ENCODE data around the gene ZNF536. TPM values are rescaled to one million over a fixed set of nuclear protein-coding genes. Genes with fewer than 3 reads are reported as not detected.

Gene ZNF536
- total RNA-seq, 4 donors from 2014 or later = 0.51 to 1.0 (median 0.77) TPM

- WGBS, 2 donors = 52 to 55% methylated on average over 6 of the region's 6 CpGs
- DNase-seq (ENCODE audit: low spot score in 2 of 2) = no peak
- intact Hi-C loops (cut with DNase I; ENCODE audit: low total_unique reads) = no loop called here
- TF ChIP-seq POLR2A (IDR thresholded peaks at IDR 0.05) = no peak
- TF ChIP-seq, protein P1, sequence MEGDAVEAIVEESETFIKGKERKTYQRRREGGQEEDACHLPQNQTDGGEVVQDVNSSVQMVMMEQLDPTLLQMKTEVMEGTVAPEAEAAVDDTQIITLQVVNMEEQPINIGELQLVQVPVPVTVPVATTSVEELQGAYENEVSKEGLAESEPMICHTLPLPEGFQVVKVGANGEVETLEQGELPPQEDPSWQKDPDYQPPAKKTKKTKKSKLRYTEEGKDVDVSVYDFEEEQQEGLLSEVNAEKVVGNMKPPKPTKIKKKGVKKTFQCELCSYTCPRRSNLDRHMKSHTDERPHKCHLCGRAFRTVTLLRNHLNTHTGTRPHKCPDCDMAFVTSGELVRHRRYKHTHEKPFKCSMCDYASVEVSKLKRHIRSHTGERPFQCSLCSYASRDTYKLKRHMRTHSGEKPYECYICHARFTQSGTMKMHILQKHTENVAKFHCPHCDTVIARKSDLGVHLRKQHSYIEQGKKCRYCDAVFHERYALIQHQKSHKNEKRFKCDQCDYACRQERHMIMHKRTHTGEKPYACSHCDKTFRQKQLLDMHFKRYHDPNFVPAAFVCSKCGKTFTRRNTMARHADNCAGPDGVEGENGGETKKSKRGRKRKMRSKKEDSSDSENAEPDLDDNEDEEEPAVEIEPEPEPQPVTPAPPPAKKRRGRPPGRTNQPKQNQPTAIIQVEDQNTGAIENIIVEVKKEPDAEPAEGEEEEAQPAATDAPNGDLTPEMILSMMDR (IDR thresholded peaks at IDR 0.05) = no peak
- H3K4me3 ChIP-seq (ENCODE audit: low read depth, poor library complexity, severe bottlenecking) = no peak overlapping the region
These were observed 140.9 kb downstream of the ZNF536 start for GRCh38 chr19:30513082-30513411.

DNA sequence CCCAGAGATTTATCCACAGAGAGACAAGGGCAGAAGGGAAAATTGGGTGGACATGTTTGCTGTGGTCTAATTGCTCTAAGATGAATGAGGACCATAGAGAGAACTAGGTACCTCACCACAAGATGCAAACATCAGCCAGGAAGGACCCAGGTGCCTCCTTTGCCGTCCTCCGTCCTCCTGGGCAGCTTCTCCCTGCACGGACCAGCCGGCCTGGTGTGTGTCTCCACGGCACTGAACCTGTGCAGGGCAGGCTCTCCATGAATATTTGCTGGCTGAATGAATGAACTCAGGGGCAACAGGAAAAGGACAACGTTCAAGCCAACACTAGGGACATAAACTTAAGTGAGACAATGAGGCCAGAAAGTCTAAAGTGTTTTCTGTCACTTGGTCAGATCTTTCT, 143.9 kb downstream of the ZNF536 start:
- intact Hi-C loops (cut with DNase I; ENCODE audit: low total_unique reads) = no loop called here
- WGBS, 2 donors = 90 to 93% methylated on average over 6 of the region's 6 CpGs

DNA sequence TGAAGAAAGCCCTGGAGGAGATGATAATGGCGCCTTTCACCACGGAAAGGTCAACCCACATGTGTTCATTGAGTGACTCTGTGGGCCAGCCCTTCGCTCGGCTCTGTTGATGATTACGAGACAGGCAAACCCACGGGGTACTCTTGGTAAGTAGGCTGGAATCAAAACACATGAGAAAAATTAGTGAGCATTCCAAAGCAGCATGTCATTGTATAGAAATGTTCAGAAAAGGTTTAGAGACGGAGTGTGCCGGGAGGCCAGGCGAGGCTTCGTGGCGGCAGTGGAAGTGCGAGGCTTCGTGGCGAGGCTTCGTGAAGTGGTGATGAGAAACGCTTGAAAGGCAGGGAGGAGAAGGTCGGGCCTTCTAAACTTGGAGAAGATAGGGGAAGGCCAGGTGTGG, 144.3 kb downstream of the ZNF536 start:
- DNase-seq (ENCODE audit: low spot score in 2 of 2) = peak in 1 of 2 donors; percentile 70
- intact Hi-C loops (cut with DNase I; ENCODE audit: low total_unique reads) = no loop called here
- TF ChIP-seq, protein P1 (IDR thresholded peaks at IDR 0.05) = no peak
- TF ChIP-seq POLR2A (IDR thresholded peaks at IDR 0.05) = no peak
- 86 to 91% methylated on average over 17 of the region's 17 CpGs for WGBS, 2 donors
- no peak overlapping the region for H3K4me3 ChIP-seq (ENCODE audit: low read depth, poor library complexity, severe bottlenecking)

More for the DNA sequence above, 143.9 kb downstream of the ZNF536 start:
- H3K4me3 ChIP-seq (ENCODE audit: low read depth, poor library complexity, severe bottlenecking) = no peak overlapping the region
- TF ChIP-seq, protein P1 (IDR thresholded peaks at IDR 0.05) = no peak
- TF ChIP-seq POLR2A (IDR thresholded peaks at IDR 0.05) = no peak
- peak in 1 of 2 donors; percentile 54 for DNase-seq (ENCODE audit: low spot score in 2 of 2)

DNA sequence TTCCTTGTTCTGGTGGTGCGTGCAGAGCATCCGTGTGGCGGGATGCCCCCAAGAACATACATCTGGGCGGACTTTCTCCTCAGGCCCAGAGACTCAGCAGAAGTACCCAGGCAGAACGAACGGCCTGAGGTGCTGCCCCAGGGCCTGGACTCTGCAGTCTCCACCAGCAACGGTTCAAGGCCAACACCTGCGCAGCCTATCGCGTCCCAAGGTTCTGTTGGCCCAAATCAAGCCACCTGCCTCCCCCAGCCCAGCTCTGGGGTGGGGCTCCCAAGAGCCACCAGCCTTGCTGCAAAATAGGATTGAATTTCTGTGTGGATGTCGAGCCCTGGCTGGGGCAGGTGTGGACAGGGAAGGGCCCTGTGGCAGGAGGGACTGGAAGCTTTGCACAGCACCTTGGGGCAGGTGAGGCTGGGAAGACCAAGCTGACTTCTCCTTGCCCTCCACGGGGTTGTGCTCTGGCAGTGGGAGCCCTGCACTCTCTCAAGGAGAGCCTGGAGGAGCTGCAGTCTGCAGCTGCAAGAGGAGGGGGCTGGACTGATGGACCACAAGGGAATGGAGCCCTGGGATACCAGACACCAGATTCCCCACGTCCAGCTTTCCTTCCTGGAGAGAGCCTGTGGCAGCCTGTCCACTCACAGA, 146.9 kb downstream of the ZNF536 start:
- peak in 1 of 2 donors; percentile 68 for DNase-seq (ENCODE audit: low spot score in 2 of 2)
- no peak for TF ChIP-seq POLR2A (IDR thresholded peaks at IDR 0.05)
- TF ChIP-seq, protein P1 (IDR thresholded peaks at IDR 0.05) = no peak
- intact Hi-C loops (cut with DNase I; ENCODE audit: low total_unique reads) = no loop called here
- WGBS, 2 donors = 78 to 83% methylated on average over 12 to 13 of the region's 13 CpGs
- no peak overlapping the region for H3K4me3 ChIP-seq (ENCODE audit: low read depth, poor library complexity, severe bottlenecking)

DNA sequence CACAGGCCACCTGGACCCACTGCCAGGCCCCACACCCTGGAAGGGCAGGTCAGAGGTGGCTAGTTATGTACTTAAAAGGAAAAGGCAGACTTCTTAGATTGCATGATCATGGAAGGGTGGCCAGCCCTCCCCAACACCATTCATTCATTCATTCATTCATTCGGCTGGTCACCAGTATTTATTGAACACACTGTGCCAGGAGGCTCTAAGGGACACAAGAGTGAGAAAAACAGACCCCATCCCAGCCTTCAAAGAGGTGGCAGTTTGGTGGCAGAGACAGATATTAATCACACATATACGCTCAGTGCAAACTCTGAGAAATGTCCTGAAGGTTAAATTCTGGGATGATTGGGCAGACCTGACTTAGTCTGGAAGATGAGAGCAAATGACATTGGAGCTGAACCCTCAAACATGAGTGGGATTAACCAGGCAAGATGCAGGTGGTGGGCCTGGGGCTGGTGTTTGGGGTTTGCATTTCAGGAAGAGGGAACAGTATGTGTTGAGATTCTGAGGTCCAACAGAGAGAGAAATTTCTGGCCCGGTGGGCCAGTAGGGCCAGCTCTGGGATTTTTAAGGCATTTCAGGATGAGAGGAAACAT, 147.5 kb downstream of the ZNF536 start:
- peak in 1 of 2 donors; percentile 58 for DNase-seq (ENCODE audit: low spot score in 2 of 2)
- 89 to 92% methylated on average over 3 of the region's 3 CpGs for WGBS, 2 donors
- H3K4me3 ChIP-seq (ENCODE audit: low read depth, poor library complexity, severe bottlenecking) = no peak overlapping the region
- intact Hi-C loops (cut with DNase I; ENCODE audit: low total_unique reads) = no loop called here
- no peak for TF ChIP-seq POLR2A (IDR thresholded peaks at IDR 0.05)
- TF ChIP-seq, protein P1 (IDR thresholded peaks at IDR 0.05) = no peak
